Uterus (tissue), 4 donors: ENCODE measurements around the gene MECP2. TPM values are rescaled to one million over a fixed set of nuclear protein-coding genes. Genes with fewer than 3 reads are reported as not detected.

Source experiments
- DNase-seq, 2 donors: peaks; one replicate each; pipeline ENCODE4 v3.0.0-alpha.2; 2019 to 2020
- H3K27ac ChIP-seq, 2 donors: fragments of 200-600 bp; sonication (generic); 1 replicate in 1 of 2; 2 replicates in 1 of 2; pipeline ENCODE4 v1.5.1; 2016 to 2018
- H3K27me3 ChIP-seq, 2 donors: fragments of 200-600 bp; sonication (generic); one replicate each; pipeline ENCODE4 v1.5.1; 2018 to 2019; ENCODE audit warnings: control low read depth in 1 of 2
- H3K36me3 ChIP-seq, 2 donors: fragments of 200-600 bp; sonication (generic); one replicate each; pipeline ENCODE4 v1.5.1; 2019; ENCODE audit warnings: control low read depth in 1 of 2
- H3K4me1 ChIP-seq, 2 donors: fragments of 200-600 bp; sonication (generic); one replicate each; pipeline ENCODE4 v1.5.1; 2018 to 2019; ENCODE audit warnings: control low read depth in 1 of 2
- H3K4me3 ChIP-seq, 2 donors: fragments of 200-600 bp; sonication (generic); 1 replicate in 1 of 2; 2 replicates in 1 of 2; pipeline ENCODE4 v1.5.1; 2018 to 2019; ENCODE audit warnings: mild to moderate bottlenecking in 1 of 2
- H3K9me3 ChIP-seq, 2 donors: fragments of 200-600 bp; sonication (generic); one replicate each; pipeline ENCODE4 v1.5.1; 2019; ENCODE audit warnings: control low read depth in 1 of 2
- CTCF ChIP-seq, 4 experiments: fragments of 200-600 bp in 2 of 4; fragments of 450-650 bp in 2 of 4; sonication (generic) in 2 of 4; IDR thresholded peaks; one replicate each; pipeline ENCODE4 v1.5.1; 2016 to 2019; ENCODE audit warnings: antibody characterized with exemption in 4 of 4, mild to moderate bottlenecking in 2 of 4, moderate library complexity in 1 of 4
- POLR2A ChIP-seq, 2 donors: fragments of 450-650 bp; IDR thresholded peaks; one replicate each; pipeline ENCODE4 v1.6.1; 2016; ENCODE audit warnings: antibody characterized with exemption in 2 of 2, mild to moderate bottlenecking in 1 of 2, moderate library complexity in 1 of 2
- intact Hi-C: fragments of 100-400 bp; cut with DNase I; formaldehyde crosslinking; loops from one replicate; pipeline ENCODE4 v1.15.1; 2023; ENCODE audit warnings: low total_unique reads
- total RNA-seq, 4 donors: library from RNA; depleted of rRNA in 3 of 4; stranded (reverse); fragments of >200 nt in 3 of 4; gene quantifications; one replicate each; pipeline versions ENCODE4 v1.1.0 to v1.2.4, GENCODE V29; 2014 to 2023
- donor health status: DM: yes; HTN: yes; CAD: no.

The MECP2 gene
- total RNA-seq, 4 donors from 2014 or later: 29.7 to 106 (median 50.6) TPM

GRCh38 chrX:154063234-154063633 is 34.3 kb downstream of the MECP2 start:
- Histone ChIP-seq H3K27me3 (no peaks in the 10 kb centered on the region), H3K9me3 (no peaks in the 10 kb centered on the region), H3K4me3 (no peak overlapping the region), H3K4me1 (peaks cover 0 to 6% of the 10 kb centered on the region in 2 donors), H3K27ac (no peak overlapping the region), H3K36me3 (no peaks in the 10 kb centered on the region)
- no peak for DNase-seq
- intact Hi-C loops: no loop called here
- TF ChIP-seq POLR2A (IDR thresholded peaks at IDR 0.05) (no peak), CTCF (IDR thresholded peaks at IDR 0.05) (no peak)

GRCh38 chrX:154061801-154062200 is 35.7 kb downstream of the MECP2 start:
- Histone ChIP-seq H3K36me3 (no peaks in the 10 kb centered on the region), H3K27me3 (no peaks in the 10 kb centered on the region), H3K9me3 (no peaks in the 10 kb centered on the region), H3K4me1 (peaks cover 0 to 8% of the 10 kb centered on the region in 2 donors), H3K4me3 (no peak overlapping the region), H3K27ac (peak overlapping the region in 1 of 2 donors; percentile 36)
- no peak for DNase-seq
- TF ChIP-seq POLR2A (IDR thresholded peaks at IDR 0.05) (no peak), CTCF (IDR thresholded peaks at IDR 0.05) (no peak)
- intact Hi-C loops: no loop called here

- TF ChIP-seq CTCF (IDR thresholded peaks at IDR 0.05): no peak
- TF ChIP-seq POLR2A (IDR thresholded peaks at IDR 0.05): no peak
- H3K36me3 ChIP-seq: no peaks in the 10 kb centered on the region
- peaks cover 0 to 8% of the 10 kb centered on the region in 2 donors for H3K4me1 ChIP-seq
- no peaks in the 10 kb centered on the region for H3K27me3 ChIP-seq
- no peaks in the 10 kb centered on the region for H3K9me3 ChIP-seq
- no peak overlapping the region for H3K4me3 ChIP-seq
- no peak for DNase-seq
- intact Hi-C loops: no loop called here
- H3K27ac ChIP-seq: peak overlapping the region; percentile 1 to 2
Observed at GRCh38 chrX:154059729-154060245, 37.7 kb downstream of the MECP2 start.

GRCh38 chrX:154059231-154059630 is 38.3 kb downstream of the MECP2 start:
- H3K27me3 ChIP-seq: no peaks in the 10 kb centered on the region
- H3K27ac ChIP-seq: peak overlapping the region in 1 of 2 donors; percentile 2
- intact Hi-C loops: no loop called here
- H3K4me3 ChIP-seq: no peak overlapping the region
- no peaks in the 10 kb centered on the region for H3K36me3 ChIP-seq
- no peak for TF ChIP-seq POLR2A (IDR thresholded peaks at IDR 0.05)
- TF ChIP-seq CTCF (IDR thresholded peaks at IDR 0.05): no peak
- H3K9me3 ChIP-seq: no peaks in the 10 kb centered on the region
- DNase-seq: no peak
- peaks cover 0 to 8% of the 10 kb centered on the region in 2 donors for H3K4me1 ChIP-seq

- Histone ChIP-seq H3K36me3 (no peaks in the 10 kb centered on the region), H3K27me3 (no peaks in the 10 kb centered on the region), H3K27ac (no peak overlapping the region), H3K4me1 (peaks cover 0 to 8% of the 10 kb centered on the region in 2 donors), H3K9me3 (no peaks in the 10 kb centered on the region), H3K4me3 (no peak overlapping the region)
- TF ChIP-seq CTCF (IDR thresholded peaks at IDR 0.05) (no peak), POLR2A (IDR thresholded peaks at IDR 0.05) (no peak)
- no peak for DNase-seq
- intact Hi-C loops: no loop called here
Observed at GRCh38 chrX:154058214-154058997, 39.1 kb downstream of the MECP2 start.
